Activated T-cell treated with anti-CD3 and anti-CD28 coated beads, Interleukin-2, amount 50 U/mL, for 48 hours (primary cell): Measurements from ENCODE around the gene CCR3.

Source experiments
- DNase-seq, 2 experiments: peaks; one replicate each; pipeline ENCODE4 v3.0.0-alpha.2; 2020

Gene CCR3

GRCh38 chr3:46299608-46300460 is 57.6 kb downstream of the CCR3 start:
- DNase-seq, result no peak

- DNase-seq, result no peak
Measured at GRCh38 chr3:46300461-46300789, 58.2 kb downstream of the CCR3 start.

GRCh38 chr3:46301122-46301835 is 59.0 kb downstream of the CCR3 start:
- no peak for DNase-seq

- no peak for DNase-seq
Measured at GRCh38 chr3:46303240-46303639, 61.0 kb downstream of the CCR3 start.

GRCh38 chr3:46304739-46305138 is 62.5 kb downstream of the CCR3 start:
- no peak for DNase-seq

GRCh38 chr3:46312991-46313390 is 70.7 kb downstream of the CCR3 start:
- no peak for DNase-seq

- DNase-seq, result no peak
Measured at GRCh38 chr3:46314517-46314916, 72.3 kb downstream of the CCR3 start.

- DNase-seq, result no peak
Measured at GRCh38 chr3:46316206-46316605, 73.9 kb downstream of the CCR3 start.
